VCaP (cell line): ENCODE data around the gene CASKIN1.

Experiments used
- H3K27ac ChIP-seq: fragments of 450-650 bp; 2 replicates; pipeline ENCODE4 v1.5.1; 2017
- TF ChIP-seq, protein P1 (sequence below): fragments of 450-650 bp; conservative IDR thresholded peaks from 2 replicates; pipeline ENCODE4 v1.5.1; 2017; ENCODE audit warnings: mild to moderate bottlenecking, moderate library complexity

The CASKIN1 gene

DNA sequence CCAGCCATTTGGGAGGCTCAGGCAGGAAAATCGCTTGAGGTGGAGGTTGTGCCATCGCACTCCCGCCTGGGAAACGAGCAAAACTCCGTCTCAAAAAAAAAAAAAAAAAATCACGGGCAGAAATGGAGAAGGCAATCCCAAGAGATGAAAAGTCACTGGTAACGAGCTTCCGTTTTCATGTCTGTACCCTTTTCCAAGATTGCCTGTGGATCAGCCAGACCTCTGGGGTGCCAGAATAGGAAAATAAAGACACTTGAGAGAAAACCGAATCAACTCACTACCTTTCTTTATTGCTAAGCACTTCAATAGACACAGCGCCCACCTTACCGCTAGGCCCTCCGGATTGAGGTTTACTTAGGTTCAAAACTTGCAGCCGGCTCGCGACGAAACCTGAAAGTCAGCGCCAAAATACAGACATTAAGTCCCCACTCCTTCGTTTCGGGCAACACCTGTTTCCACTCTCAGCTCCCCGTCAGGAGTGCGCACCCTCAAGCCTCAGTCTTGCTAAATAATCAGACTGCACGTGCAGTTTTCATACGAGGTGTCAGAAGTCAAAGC is 41.8 kb downstream of the CASKIN1 start:
- TF ChIP-seq, protein P1, sequence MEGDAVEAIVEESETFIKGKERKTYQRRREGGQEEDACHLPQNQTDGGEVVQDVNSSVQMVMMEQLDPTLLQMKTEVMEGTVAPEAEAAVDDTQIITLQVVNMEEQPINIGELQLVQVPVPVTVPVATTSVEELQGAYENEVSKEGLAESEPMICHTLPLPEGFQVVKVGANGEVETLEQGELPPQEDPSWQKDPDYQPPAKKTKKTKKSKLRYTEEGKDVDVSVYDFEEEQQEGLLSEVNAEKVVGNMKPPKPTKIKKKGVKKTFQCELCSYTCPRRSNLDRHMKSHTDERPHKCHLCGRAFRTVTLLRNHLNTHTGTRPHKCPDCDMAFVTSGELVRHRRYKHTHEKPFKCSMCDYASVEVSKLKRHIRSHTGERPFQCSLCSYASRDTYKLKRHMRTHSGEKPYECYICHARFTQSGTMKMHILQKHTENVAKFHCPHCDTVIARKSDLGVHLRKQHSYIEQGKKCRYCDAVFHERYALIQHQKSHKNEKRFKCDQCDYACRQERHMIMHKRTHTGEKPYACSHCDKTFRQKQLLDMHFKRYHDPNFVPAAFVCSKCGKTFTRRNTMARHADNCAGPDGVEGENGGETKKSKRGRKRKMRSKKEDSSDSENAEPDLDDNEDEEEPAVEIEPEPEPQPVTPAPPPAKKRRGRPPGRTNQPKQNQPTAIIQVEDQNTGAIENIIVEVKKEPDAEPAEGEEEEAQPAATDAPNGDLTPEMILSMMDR, result no peak
- peak overlapping the region; percentile 89 for H3K27ac ChIP-seq

DNA sequence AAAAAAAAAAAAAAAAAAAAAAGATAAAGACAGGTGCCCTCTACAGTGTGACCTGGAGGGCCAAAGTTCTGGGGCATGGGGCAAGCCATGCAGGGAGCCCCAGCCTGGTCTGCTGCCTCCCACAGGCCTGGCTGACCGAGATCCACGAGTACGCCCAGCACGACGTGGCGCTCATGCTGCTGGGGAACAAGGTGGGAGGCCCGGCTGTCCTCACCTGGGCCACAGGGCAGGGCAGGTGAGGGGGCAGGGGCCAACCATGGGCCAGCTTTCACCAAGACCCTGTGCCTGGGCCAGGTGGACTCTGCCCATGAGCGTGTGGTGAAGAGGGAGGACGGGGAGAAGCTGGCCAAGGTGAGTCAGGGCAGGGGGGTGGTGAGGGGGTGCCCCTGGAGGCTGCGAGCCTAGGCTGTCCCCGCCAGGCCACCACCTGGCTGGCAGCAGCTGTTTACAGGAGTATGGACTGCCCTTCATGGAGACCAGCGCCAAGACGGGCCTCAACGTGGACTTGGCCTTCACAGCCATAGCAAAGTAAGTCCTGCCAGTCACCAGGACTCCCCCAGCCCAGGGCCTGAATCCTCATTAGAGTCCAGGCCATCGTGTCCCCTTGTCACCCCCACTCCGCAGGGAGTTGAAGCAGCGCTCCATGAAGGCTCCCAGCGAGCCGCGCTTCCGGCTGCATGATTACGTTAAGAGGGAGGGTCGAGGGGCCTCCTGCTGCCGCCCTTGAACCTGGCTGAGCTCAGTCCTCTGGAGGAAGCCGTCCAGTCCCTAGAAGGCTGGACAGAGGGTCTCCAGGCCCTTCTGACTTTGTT is 43.5 kb downstream of the CASKIN1 start:
- H3K27ac ChIP-seq, result peak overlapping the region; percentile 89

DNA sequence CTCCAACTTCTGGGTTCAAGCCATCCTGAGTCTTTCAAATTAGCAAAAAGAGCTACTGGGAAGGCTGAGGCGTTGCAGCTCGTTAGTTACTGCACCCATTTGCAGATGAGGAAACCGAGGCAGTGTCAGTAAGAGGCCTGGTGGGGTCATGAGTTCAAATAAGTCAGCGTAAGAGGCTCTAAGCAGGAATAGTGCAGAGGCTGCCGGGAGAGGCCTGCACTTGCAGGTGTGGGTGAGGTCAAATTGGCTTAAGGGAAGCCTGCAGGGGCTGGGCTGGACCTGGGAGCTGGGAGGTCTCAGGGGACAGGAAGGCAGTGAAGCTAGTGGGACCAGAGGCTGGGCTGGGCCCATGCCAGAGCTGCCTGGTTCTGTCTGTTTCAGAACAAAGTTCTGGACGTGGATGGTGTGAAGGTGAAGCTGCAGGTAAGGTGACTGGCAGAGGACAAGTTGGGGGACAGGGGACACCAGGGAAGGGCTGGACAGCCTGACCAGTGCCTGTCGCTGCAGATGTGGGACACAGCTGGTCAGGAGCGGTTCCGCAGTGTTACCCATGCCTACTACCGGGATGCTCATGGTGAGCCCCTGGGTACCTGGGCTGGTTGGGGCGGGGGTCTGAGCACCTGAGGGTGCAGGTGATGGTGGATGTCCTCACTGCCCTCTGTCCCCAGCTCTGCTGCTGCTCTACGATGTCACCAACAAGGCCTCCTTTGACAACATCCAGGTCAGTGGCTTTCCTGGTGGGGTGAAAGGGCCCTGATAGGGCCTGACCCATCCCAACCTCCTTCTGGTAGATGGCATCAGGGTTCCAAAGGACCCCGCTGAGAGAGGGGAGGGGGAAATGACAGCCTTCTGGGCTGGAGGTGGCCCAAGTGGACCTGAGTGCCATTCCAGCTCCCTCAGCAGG is 45.0 kb downstream of the CASKIN1 start:
- TF ChIP-seq, protein P1, result no peak
- H3K27ac ChIP-seq, result peak overlapping the region; percentile 89

More for the DNA sequence above, 43.5 kb downstream of the CASKIN1 start:
- TF ChIP-seq, protein P1, result no peak

DNA sequence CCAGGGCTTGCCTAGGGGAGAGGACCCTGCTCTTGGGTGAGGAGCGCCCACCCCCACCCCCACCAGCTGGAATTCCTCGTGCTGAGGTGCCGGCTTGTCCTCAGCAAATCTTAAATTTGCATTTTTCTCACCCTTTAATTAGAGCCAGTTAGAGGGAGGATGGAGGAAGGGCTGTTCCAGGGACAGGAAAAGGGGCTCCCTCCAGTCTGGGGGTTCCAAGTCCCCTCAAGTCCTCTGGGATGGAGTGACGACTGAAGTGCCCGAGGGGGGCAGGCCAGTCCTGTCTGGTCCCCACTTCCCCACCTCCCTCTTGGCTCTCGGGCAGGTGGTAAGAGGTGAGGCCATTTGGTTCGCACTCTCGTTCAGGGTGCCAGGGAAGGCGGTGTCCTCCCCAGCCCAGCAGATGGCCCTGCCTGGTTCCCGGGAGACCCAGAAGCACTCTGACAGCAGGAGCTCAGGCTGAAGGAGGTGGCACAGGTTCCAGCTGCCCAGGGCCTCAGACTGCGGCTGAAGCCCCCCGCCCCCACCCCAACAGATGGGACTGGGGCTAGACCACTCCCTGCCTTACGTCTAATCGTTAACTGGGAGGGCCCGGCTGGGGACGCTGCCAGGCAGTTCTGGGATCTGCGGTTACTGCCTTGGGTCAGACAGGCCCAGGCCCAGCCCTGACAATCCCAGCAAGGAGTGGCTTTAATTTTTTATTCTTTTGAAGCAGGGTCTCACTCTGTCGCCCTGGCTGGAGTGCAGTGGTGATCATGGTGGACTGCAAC is 45.8 kb downstream of the CASKIN1 start:
- TF ChIP-seq, protein P1, result no peak
- peak overlapping the region; percentile 89 for H3K27ac ChIP-seq

DNA sequence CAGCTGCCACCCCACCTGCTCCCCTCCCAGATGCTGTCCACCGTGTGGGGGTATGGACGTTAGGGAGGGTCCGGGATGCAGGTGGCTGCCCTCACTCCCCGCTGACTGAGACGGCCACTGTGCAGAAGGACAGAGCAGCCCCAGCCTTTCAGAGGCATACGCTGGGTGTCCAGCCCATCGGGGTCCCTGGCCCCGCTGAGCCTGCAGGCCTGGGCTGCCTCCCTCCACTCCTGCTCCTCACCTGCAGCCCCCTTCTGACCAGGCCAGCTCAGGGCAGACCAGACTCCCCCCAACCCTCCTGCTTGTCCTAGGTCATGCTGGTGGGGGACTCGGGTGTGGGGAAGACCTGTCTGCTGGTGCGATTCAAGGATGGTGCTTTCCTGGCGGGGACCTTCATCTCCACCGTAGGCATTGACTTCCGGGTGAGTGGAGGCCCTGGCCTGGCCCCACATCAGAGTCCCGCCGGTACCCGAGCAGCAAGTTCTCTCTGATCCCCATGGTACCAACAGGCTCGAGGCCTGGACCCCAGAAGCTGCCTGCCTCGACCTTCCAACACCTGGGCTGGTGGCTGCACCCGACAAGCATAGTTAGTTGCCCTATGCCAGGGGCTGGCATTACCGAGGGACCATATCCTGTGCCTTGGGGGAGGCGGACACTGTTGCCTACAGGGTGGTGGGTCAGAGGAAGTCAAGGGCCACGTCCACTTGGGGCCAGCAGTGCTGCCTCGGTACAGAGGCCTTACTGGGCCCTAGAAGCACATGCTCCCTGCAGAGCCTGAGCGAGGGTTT is 46.6 kb downstream of the CASKIN1 start:
- TF ChIP-seq, protein P1, result no peak
- peak overlapping the region; percentile 89 for H3K27ac ChIP-seq

DNA sequence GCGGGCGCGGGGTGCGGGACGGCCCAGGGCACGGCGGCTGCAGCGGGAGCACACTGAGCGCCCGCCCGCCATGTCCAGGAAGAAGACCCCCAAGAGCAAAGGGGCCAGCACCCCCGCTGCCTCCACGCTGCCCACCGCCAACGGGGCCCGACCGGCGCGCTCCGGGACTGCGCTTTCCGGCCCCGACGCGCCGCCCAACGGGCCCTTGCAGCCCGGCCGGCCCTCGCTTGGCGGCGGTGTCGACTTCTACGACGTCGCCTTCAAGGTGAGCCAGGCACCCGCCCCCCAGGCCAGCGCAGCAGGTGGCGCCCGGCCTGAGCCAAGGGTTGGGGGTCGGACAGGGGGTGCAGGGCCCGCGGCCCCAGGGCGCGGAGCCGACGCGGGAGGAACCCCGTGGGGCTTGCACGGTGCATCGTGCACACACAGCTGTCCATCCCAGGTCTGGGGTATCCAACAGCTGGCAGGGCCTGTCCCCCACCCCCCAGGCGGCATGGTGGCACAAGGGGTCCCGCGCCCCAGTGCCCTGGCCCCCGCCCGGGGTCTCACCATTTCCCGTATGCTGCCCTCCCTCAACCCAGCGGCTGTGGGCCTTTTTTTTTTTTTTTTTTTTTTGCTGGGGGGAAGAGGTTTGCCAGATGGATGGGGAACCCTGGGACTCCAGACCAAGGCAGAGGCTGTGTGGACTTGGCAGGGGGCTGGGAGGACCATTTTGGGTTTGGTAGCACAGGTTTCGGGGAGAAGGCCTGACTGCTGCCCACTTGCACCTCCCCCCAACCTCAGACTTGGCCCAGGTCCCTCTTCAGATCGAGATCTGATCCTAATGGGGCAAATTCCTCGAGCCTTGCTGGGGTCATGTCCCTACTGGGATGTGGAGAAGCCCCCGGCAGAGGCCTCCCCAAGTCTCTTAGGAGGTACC is 47.4 kb downstream of the CASKIN1 start:
- peak overlapping the region; percentile 89 for H3K27ac ChIP-seq

More for the DNA sequence above, 47.4 kb downstream of the CASKIN1 start:
- TF ChIP-seq, protein P1, result no peak
